ENCODE measurements around the gene TXNRD3.

The TXNRD3 gene

DNA sequence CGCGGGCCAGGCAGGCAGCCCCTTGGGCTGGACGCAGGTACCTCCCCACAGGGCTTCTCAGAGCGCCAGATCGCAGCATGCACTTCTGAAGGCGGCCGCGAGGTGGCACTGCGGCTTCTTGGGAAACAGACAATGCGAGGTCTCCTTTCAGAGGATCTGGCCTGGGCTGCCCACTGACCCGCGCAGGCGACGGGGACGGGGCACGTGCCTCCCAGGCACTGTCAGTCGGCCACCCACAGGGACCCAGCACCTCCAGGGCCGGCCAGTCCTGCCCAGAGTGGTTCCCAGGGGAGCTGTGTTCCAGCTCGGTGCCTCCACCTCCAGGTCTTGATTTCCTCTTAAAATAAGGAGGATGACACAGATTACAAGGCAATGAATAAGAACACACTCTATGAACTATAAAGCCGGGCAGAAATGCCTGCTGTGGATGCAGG lies 24.4 kb upstream of the TXNRD3 start:
- H3K36me3 Mint-ChIP-seq: no peaks in the 10 kb centered on the region
- peaks cover 1% of the 10 kb centered on the region for H3K27me3 Mint-ChIP-seq
- H3K4me3 Mint-ChIP-seq: peak overlapping the region; percentile 60
- H3K27ac Mint-ChIP-seq: no peak overlapping the region
- H3K4me1 Mint-ChIP-seq (ENCODE audit: low read depth): peaks cover 4% of the 10 kb centered on the region
- no peaks in the 10 kb centered on the region for H3K9me3 Mint-ChIP-seq (ENCODE audit: low read depth)

DNA sequence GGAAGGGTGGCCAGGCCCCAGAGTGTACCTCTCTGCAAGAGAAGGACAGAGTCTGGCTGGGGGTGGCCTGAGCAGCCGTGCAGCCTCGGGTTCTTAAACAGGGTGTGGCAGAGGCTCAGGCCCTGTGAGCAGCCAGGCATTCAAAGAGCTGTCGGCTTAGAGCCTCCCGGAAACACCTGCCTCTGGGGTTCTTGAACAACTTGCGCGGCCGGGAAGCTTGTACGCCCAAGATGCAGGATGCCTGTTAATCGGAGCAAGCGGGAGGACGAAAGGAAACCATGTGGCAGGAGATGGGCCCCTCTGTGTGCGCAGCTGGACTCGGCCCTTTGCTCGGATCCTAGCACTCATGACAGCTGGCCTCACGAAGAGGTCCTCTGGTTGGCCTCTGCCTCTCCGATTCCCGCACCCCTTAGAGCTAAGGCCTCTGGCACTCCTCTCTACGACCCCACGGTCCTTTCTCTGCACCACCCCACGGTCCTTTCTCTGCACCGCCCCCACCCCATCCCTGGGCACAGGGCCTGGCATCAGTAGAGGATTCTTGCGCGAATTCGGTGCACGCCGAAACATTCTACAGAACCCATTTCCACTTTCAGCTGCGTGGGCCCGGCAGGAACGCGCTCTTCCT lies 23.9 kb upstream of the TXNRD3 start:
- H3K36me3 Mint-ChIP-seq: no peaks in the 10 kb centered on the region
- H3K27me3 Mint-ChIP-seq: peaks cover 1% of the 10 kb centered on the region
- no peak overlapping the region for H3K27ac Mint-ChIP-seq
- peak overlapping the region; percentile 60 for H3K4me3 Mint-ChIP-seq
- H3K9me3 Mint-ChIP-seq (ENCODE audit: low read depth): peaks cover 4% of the 10 kb centered on the region
- H3K4me1 Mint-ChIP-seq (ENCODE audit: low read depth): peaks cover 4% of the 10 kb centered on the region

DNA sequence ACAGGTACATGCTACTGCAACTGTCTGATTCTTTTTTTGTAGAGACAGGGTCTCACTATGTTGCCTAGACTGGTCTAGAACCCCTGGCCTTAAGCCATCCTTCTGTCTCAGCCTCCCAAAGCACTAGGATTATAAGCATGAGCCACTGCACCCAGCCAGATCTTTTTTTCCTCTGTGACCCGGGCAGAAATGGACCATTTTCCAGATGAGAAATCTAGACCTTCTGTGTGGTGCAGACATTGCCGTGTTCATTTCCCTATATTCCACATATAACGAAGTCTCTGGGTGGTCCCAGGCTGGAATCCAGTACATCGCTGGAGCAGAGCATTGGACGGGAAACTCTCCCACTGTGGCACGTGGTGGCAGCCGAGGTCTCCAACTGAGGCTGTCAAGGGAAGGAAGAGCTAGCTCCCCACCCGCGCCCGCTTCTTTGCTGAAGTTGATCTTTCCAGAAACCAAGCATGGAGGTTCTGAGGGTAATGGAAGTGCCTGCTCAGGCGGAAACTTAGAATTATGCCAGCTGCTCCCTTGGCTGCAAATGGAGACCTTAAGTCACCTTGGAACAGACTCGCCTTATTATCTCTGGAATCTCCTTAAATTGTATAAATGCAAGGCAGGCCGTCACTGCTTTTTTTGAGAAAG lies 23.1 kb upstream of the TXNRD3 start:
- peaks cover 4% of the 10 kb centered on the region for H3K4me1 Mint-ChIP-seq (ENCODE audit: low read depth)
- peaks cover 1% of the 10 kb centered on the region for H3K27me3 Mint-ChIP-seq
- H3K36me3 Mint-ChIP-seq: no peaks in the 10 kb centered on the region

DNA sequence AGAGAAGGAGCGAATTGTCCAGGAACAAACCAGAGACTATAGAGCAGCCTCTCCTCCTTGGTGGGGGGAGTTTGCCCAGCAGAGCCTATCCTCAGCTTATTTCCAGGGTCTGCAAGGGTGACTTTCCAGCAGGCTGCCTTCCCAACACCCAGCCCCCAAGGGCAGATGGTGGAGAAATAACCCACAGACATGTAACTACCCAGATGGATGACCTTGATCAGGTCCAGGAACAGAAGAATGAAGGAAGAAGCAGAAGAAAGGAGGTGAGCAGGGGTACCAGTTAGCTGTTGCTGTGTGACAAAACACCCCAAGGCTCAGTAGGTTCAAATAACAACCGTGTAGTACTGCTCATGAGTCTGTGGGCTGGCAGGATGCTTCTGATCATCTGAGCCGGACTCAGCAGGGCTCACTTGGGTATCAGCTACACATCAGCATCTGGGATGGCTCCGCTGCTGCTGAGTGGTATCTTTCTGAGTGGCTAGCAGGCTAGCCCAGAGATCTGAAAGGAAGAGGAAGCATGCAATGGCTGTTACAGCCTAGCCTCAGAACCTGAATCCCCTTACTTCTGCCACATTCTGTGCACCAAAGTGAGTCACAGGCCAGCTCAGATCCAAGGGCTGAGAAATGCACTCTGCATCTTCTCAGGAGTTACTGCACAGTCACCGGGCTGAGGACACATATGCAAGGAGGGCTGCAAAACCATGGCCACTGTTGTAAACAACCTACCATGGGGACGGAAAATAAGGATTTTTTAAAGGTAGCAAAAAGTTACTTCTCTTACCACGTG lies 22.2 kb upstream of the TXNRD3 start:
- no peaks in the 10 kb centered on the region for H3K36me3 Mint-ChIP-seq
- peaks cover 4% of the 10 kb centered on the region for H3K4me1 Mint-ChIP-seq (ENCODE audit: low read depth)
- H3K9me3 Mint-ChIP-seq (ENCODE audit: low read depth): peaks cover 5% of the 10 kb centered on the region
- no peak overlapping the region for H3K4me3 Mint-ChIP-seq
- H3K27me3 Mint-ChIP-seq: peaks cover 1% of the 10 kb centered on the region
- H3K27ac Mint-ChIP-seq: no peak overlapping the region

More for the DNA sequence above, 23.1 kb upstream of the TXNRD3 start:
- Mint-ChIP-seq H3K9me3 (ENCODE audit: low read depth) (peaks cover 5% of the 10 kb centered on the region), H3K27ac (no peak overlapping the region), H3K4me3 (no peak overlapping the region)

DNA sequence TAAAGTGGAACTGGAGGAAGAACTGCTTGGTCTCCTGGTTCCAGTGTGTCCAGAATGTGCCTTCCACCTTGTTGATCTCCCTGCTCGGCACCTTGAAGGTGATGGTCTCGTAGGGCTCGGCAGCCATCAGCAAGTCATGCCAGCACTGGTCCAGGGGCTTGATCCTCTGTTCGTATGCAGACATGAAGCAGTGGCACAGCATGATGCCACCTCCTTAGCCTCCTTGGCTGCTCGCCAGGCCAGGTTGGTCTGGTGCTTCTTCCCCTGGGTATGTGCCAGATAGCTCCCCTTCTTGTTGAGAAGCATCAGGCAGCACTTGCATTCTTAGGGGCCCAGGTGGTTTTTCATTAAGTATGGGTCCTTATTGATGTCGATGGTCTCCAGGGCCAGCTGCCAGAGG lies 17.8 kb upstream of the TXNRD3 start:
- peaks cover 3% of the 10 kb centered on the region for H3K4me1 Mint-ChIP-seq (ENCODE audit: low read depth)
- peaks cover 1% of the 10 kb centered on the region for H3K27me3 Mint-ChIP-seq
- peaks cover 14% of the 10 kb centered on the region for H3K9me3 Mint-ChIP-seq (ENCODE audit: low read depth)
- H3K36me3 Mint-ChIP-seq: no peaks in the 10 kb centered on the region
- H3K4me3 Mint-ChIP-seq: no peak overlapping the region
- H3K27ac Mint-ChIP-seq: no peak overlapping the region

DNA sequence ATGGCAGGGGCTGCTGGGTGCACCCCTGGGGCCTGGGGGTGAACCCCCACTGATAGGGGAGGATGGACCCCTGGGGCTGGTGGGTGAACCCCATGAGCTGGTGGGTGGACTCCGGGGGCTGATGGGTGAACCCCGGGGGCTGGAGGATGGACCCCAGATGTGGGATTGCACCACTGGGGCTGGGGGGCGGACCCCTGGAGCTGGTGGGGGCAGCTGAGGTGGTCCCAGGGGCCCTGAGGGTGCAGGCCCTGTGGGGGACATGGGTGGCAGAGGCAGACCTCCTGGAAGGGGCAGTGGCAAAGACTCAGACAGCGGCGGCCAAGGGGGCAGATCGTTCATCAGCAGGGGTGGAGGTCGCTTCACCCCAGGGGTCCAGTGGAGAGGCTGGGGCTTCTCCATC lies 17.4 kb upstream of the TXNRD3 start:
- peaks cover 1% of the 10 kb centered on the region for H3K27me3 Mint-ChIP-seq
- H3K36me3 Mint-ChIP-seq: no peaks in the 10 kb centered on the region
- peaks cover 14% of the 10 kb centered on the region for H3K9me3 Mint-ChIP-seq (ENCODE audit: low read depth)
- H3K27ac Mint-ChIP-seq: no peak overlapping the region
- H3K4me1 Mint-ChIP-seq (ENCODE audit: low read depth): peaks cover 3% of the 10 kb centered on the region
- H3K4me3 Mint-ChIP-seq: no peak overlapping the region

DNA sequence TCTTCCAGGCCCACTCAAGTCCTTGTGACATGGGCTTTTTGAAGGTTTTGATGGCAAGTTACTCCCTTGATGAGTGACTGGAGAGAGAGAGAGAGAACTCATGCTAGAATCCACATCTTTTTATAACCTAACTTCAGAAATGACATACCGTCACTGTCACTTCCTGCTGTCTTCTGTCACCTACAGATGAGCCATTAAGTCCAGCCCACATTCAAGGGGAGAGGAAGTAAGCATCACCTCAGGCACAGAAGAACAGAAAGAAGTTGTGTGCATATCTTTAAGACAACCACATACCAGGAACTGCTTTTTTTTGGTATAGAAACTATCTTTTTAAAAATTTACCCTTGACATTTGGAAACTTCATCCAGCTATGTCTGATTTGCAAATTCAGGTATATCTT lies 16.6 kb upstream of the TXNRD3 start:
- H3K4me1 Mint-ChIP-seq (ENCODE audit: low read depth): peaks cover 3% of the 10 kb centered on the region

DNA sequence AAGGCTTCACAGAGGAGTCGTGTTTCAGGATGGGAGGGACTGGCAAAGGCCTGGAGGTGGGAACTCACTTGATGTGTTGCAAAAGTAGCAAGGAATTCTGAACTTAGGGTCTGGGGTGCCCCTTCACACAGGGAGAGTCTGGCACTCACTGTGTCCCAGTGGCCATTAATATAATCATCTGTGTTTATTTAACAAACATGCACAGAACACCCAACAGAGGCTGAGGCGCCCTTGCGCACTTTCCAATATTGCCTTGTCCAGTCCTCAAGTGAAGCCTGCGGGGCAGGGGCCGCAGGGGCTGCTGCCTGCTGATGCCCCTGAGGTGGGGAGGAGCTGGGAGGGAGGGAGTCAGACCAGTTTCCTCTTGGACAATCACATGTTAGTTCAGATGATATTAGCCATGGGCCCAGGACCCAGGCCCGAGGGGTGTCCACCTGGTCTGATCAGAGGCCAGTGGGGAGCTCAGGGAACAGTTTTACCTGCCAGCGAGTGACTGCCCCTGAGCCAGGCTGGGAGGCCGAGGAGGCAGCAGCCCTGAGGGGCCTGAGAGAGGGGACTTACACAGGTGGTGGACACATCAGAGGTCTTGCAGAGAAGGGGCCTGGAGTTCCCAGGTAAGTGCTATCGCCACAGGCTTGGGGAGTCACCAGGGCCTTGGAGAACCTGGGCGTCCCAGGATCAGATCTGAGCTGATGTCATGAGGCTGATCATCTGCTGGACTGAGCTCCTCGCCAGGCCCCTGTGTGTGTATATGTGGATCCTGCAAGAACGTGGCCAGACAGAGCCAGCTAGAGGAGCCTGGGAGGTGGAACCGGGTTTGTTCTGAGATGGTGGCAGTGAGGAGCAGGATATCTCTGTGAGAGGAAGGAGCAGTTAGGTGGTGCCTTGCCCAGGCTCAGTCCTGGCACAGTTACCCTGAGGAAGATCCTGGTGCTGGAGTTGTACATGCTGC lies 13.8 kb upstream of the TXNRD3 start:
- Mint-ChIP-seq H3K27ac (no peak overlapping the region), H3K4me1 (ENCODE audit: low read depth) (peaks cover 3% of the 10 kb centered on the region), H3K27me3 (no peaks in the 10 kb centered on the region), H3K9me3 (ENCODE audit: low read depth) (peaks cover 9% of the 10 kb centered on the region), H3K36me3 (no peaks in the 10 kb centered on the region), H3K4me3 (no peak overlapping the region)

More for the DNA sequence above, 16.6 kb upstream of the TXNRD3 start:
- Mint-ChIP-seq H3K36me3 (no peaks in the 10 kb centered on the region), H3K27me3 (no peaks in the 10 kb centered on the region), H3K27ac (no peak overlapping the region), H3K9me3 (ENCODE audit: low read depth) (peaks cover 14% of the 10 kb centered on the region), H3K4me3 (no peak overlapping the region)

DNA sequence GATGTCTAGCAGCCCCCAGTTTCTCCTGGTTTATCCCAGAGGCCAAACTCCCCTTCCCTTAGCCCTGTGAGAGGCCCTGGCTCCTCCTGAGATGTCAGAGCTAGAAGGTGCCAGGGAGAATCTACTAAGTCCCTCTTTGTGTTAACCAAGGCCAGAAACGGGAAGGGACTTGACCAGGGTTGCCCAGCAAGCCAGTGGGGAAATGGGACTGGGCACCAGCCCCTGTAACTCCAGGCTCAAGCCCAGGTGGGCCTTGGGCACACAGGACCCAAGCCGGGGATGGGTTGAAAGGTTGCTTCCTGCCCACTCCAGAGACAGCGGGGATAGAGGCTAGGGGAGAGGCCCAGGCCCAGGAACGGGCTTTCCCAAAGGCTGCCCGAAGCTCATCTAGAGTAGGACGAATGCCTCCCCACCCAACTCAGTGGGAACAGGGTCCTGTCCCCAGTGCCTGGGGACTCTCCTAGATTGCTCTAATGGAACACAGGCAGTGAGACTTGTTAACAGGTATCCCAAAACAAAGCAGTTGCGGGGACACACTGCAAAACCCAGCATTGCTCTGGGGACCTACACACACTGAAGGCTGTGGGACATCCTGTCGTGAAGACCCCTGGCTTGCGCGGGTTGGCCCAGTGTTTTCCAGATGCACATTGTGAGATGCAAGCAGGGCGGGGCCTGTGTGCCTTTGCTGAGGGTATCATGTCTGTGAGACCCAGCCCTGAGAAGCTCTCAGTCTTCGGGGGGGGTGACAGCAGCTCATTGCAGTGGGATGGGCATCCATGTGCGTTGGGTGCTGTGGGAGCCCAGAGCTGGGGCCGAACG lies 12.9 kb upstream of the TXNRD3 start:
- no peaks in the 10 kb centered on the region for H3K36me3 Mint-ChIP-seq

DNA sequence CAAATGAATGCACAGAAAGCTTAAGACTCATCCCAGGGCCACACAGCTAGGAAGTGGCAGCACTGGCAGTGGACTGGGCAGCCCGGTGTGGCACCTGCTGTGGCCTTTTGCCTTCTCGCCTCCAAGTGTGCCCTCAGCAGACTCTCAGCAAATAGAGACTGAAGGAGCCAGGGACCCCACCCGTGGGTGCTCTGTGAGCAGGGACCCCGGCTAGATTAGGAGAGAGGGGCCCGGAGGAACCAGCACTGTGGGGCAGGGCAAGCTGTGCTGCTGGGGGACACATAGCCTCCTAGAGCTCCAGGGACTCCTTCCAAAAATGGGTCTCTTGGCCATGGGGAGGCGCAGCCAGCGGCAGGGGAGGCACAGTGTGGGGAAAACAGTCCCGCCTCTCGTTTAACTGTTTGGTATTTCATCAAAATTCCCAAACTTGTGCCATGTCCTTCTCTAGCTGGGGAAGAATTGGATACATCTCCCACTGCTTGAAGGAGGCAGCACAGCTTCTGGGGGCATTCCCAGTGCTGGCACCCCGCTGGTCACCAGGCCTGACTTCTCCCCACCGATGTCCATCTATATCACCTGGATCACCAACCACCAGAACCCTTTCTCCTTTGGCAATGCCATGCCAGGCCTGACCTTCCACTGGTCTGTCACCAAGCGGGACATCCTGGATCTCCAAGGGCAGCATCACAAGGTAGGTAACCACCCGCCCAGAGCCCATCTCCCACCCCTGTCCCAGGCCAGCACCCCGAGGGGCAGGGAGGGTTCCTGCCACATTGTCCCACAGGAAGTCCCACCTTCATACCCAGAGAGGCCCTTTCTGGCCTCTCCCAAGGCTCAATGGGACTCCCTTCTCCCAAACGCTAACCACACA lies 12.0 kb upstream of the TXNRD3 start:
- H3K4me1 Mint-ChIP-seq (ENCODE audit: low read depth): peaks cover 3% of the 10 kb centered on the region
- peaks cover 9% of the 10 kb centered on the region for H3K9me3 Mint-ChIP-seq (ENCODE audit: low read depth)
- no peaks in the 10 kb centered on the region for H3K36me3 Mint-ChIP-seq
- H3K27me3 Mint-ChIP-seq: no peaks in the 10 kb centered on the region
- no peak overlapping the region for H3K27ac Mint-ChIP-seq
- H3K4me3 Mint-ChIP-seq: no peak overlapping the region

More for the DNA sequence above, 12.9 kb upstream of the TXNRD3 start:
- Mint-ChIP-seq H3K27me3 (no peaks in the 10 kb centered on the region), H3K4me1 (ENCODE audit: low read depth) (peaks cover 3% of the 10 kb centered on the region), H3K9me3 (ENCODE audit: low read depth) (peaks cover 9% of the 10 kb centered on the region), H3K4me3 (no peak overlapping the region), H3K27ac (no peak overlapping the region)

DNA sequence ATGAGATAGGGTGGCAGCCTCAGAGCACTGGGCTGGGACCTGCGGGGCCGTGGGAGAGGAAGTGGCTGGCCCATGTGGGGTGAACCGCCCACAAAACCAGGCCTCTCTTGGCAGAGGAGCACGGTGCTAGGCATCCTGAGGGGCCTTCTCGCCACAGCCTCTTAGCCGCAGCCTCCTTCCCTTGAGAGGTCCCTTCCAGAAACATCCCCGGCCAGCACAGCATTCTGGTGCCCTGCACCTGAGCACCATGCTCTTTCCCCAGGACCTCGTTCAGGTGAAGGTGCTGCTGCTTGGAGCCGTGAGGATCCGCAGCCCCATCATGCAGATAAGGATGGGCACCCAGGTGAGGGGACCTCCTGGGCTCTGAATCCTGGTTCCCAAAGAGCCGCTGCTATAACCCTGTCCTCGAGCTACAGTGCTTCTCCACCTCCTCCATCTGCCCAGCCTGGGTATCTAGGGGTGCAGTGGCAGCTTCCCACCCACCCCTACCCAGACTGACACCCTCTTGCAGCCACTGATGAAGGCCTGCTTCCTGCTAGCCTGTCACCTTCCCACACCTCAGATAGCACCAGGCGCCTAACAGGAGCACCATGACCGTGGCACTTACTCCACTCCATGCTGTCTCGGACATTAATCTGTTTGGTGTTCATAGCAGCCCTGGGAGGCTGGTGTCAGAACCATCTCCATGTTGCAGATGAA lies 11.2 kb upstream of the TXNRD3 start:
- Mint-ChIP-seq H3K4me3 (no peak overlapping the region), H3K27ac (no peak overlapping the region), H3K27me3 (peaks cover 2% of the 10 kb centered on the region), H3K9me3 (ENCODE audit: low read depth) (peaks cover 5% of the 10 kb centered on the region), H3K36me3 (no peaks in the 10 kb centered on the region), H3K4me1 (ENCODE audit: low read depth) (no peaks in the 10 kb centered on the region)

DNA sequence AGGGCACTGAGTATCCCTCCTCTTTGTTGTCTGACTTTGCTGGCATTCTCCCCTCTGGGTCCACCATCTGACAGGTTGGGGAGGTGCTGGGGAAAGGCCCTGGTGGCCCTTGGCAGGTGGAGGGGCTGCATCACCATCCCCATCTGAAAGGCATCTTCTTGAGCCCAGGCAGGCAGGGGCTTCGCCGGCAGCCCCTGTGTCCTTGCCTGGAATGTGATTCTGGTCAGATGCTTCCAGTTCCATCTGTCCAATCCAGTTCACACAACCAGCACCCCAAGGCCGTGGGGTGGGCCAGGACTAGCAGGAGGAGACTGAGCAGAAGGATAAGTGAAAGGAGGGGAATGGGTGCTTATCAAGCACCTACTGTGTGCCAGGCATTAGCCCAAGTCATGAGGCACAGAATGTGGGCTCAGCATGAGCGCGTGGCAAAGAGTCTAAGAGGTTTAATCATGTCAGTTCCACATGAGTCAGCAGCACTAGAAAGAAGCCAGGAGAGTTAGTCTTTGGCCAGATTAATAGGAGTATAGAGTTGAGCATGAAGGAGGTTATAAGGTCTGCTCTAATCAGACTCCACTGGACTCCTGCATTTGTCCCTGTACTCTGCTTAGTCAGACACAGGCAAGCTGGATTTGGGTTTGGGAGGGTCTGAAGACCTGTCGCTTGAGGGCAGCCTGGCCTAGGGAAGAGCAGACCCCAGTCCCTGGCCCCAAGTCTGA lies 10.5 kb upstream of the TXNRD3 start:
- Mint-ChIP-seq H3K27ac (no peak overlapping the region), H3K9me3 (ENCODE audit: low read depth) (no peaks in the 10 kb centered on the region), H3K4me1 (ENCODE audit: low read depth) (no peaks in the 10 kb centered on the region)

More for the DNA sequence above, 10.5 kb upstream of the TXNRD3 start:
- H3K4me3 Mint-ChIP-seq: no peak overlapping the region
- H3K36me3 Mint-ChIP-seq: no peaks in the 10 kb centered on the region
- H3K27me3 Mint-ChIP-seq: peaks cover 2% of the 10 kb centered on the region
